Omental fat pad (tissue), 4 donors: ENCODE measurements around the gene GLDC. TPM values are rescaled to one million over a fixed set of nuclear protein-coding genes. Genes with fewer than 3 reads are reported as not detected.
"Not testable (repeated sequence)": the region's sequence is repeated elsewhere in the genome, so short reads cannot be mapped to it uniquely, and the experiment has no call there.

Experiments
- ATAC-seq: fragments of 150-250 bp; one replicate; pipeline ENCODE4 v1.9.1; 2016; ENCODE audit warnings: mild to moderate bottlenecking, moderate library complexity; ENCODE audit not compliant: low FRiP score
- DNase-seq: peaks from one replicate; pipeline ENCODE4 v3.0.0-alpha.2; 2019; ENCODE audit warnings: low spot score
- CTCF ChIP-seq, 3 donors: fragments of 450-650 bp; IDR thresholded peaks; one replicate each; pipeline ENCODE4 v1.5.1; 2016 to 2017; ENCODE audit warnings: antibody characterized with exemption in 3 of 3, mild to moderate bottlenecking in 3 of 3, moderate library complexity in 2 of 3
- total RNA-seq, 4 donors: library from RNA; depleted of rRNA; stranded (reverse); fragments of >200 nt; gene quantifications; one replicate each; pipeline ENCODE4 v1.1.0, GENCODE V29; 2016

The GLDC gene
- total RNA-seq: 1 to 10 TPM in 1 of 4 donors, under 1 TPM in 2, not detected in 1; 0.13 to 1.7 (median 0.46) TPM

DNA sequence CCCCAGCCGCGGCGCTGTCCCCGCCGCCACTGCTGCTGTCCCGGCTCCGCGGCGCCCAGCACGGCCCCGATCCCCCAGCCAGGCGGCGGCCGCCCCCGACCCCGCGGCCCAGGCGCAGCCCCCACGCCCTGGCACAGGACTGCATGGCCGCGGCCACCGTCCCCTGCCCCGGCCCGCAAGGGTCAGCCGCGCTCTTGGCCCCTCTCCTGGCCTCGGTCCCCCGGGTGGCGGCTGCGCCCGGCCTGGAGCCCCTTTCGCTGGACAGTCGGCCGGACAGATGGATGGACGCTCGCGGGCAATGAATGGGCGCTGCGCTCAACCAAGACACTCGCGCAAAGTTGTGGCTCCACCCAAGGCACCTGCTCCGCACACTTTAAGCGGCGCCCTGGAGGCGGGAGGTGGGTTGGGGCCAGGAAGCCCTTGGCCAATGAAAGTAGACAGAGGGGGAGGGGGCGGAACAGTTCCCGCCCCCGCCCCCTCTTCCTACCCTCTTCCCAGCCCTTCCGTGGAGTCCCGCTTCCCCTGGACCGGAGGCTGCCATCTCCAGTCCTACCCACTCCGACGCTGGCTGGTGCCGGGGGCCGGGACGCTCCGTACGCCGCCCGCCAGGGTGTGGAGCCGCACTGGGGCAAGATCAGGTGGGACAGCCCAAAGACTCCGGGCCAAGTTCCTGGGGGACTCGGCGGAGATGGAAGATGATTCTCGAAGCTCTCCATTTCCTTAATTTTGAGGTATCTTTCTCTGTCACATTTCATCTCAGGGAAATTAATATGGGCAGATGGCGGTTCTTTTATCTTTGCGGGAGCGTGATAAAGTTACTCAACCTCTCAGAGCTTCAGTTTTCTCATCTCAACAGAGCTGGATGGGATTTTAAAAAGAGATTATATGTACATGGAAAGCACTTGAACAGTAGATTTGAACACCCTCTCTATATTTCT, at the start of gene GLDC:
Gene GLDC, minus strand, starts transcription at position 375 of the 938 bp plus-strand sequence. Its CDS starts 230 bp downstream, at position 145.
- DNase-seq (peak; percentile 23), ATAC-seq (peak; percentile 86)
- no peak for TF ChIP-seq CTCF (IDR thresholded peaks at IDR 0.05)

GRCh38 chr9:6692881-6693361, 47.4 kb upstream of the GLDC start:
- DNase-seq (no peak), ATAC-seq (no peak)
- no peak for TF ChIP-seq CTCF (IDR thresholded peaks at IDR 0.05)

- ATAC-seq: no peak
- no peak for DNase-seq
- TF ChIP-seq CTCF (IDR thresholded peaks at IDR 0.05): no peak
Observed at GRCh38 chr9:6692433-6692832, 46.9 kb upstream of the GLDC start.

DNA sequence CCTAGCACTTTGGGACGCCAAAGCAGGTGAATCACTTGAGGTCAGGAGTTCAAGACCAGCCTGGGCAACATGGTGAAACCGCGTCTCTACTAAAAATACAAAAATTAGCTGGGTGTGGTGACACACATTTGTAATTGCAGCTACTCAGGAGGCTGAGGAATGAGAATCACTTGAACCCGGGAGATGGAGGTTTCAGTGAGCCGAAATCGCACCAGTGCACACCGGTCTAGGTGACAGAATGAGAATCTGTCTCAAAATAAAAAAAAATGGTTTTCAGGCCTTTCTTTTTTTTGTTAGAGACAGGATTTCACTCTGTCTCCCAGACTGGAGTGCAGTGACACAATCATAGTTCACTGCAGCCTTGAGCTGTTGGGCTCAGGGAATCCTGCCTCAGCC, 45.1 kb upstream of the GLDC start:
- not testable (repeated sequence) for DNase-seq

GRCh38 chr9:6689893-6690674, 44.6 kb upstream of the GLDC start:
- no peak for ATAC-seq

More for the DNA sequence above, 45.1 kb upstream of the GLDC start:
- not testable (repeated sequence) for ATAC-seq

DNA sequence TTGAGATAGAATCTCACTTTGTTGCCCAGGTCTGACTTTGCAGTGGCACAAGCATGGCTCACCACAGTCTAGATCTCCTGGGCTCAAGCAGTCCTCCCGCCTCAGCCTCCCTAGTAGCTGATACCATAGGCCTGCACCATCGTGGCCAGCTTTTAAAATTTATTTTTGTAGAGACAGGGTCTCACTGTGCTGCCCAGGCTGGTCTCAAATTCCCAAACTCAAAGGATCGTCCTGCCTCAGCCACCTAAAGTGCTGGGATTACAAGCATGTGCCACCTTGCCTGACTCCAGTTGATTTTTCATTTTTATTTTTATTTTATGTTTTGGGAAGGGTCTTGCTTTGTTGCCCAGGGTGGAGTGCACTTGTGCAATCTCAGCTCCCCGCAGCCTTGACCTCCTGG, 41.7 kb upstream of the GLDC start:
- no peak for ATAC-seq
- DNase-seq: no peak
- no peak for TF ChIP-seq CTCF (IDR thresholded peaks at IDR 0.05)

More at GRCh38 chr9:6689893-6690674, 44.6 kb upstream of the GLDC start:
- no peak for TF ChIP-seq CTCF (IDR thresholded peaks at IDR 0.05)
- DNase-seq: no peak

- no peak for ATAC-seq
- no peak for TF ChIP-seq CTCF (IDR thresholded peaks at IDR 0.05)
- DNase-seq: no peak
Observed at GRCh38 chr9:6686396-6686795, 40.9 kb upstream of the GLDC start.
